Measurements from ENCODE around the gene PTPRD. TPM values are rescaled to one million over a fixed set of nuclear protein-coding genes. Genes with fewer than 3 reads are reported as not detected.

PTPRD gene
- total RNA-seq, 4 donors from 2014 or later = 0.72 to 8.0 (median 3.0) TPM

GRCh38 chr9:8555762-8556500, 2056.9 kb downstream of the PTPRD start:
- H3K4me3 ChIP-seq (ENCODE audit: low read depth, poor library complexity, severe bottlenecking) = no peak overlapping the region
- no peak for DNase-seq (ENCODE audit: low spot score in 2 of 2)
- WGBS, 2 donors = 56 to 57% methylated on average over 4 of the region's 4 CpGs
- intact Hi-C loops (cut with DNase I; ENCODE audit: low total_unique reads) = no loop called here
- TF ChIP-seq POLR2A (IDR thresholded peaks at IDR 0.05) = no peak
- TF ChIP-seq CTCF (IDR thresholded peaks at IDR 0.05) = no peak

- intact Hi-C loops (cut with DNase I; ENCODE audit: low total_unique reads) = no loop called here
- DNase-seq (ENCODE audit: low spot score in 2 of 2) = no peak
- H3K4me3 ChIP-seq (ENCODE audit: low read depth, poor library complexity, severe bottlenecking) = no peak overlapping the region
- TF ChIP-seq POLR2A (IDR thresholded peaks at IDR 0.05) = no peak
- no peak for TF ChIP-seq CTCF (IDR thresholded peaks at IDR 0.05)
- 68 to 85% methylated on average over 4 of the region's 4 CpGs for WGBS, 2 donors
These were observed 2059.4 kb downstream of the PTPRD start for GRCh38 chr9:8553444-8553843.

GRCh38 chr9:8552732-8553131, 2060.1 kb downstream of the PTPRD start:
- intact Hi-C loops (cut with DNase I; ENCODE audit: low total_unique reads) = no loop called here
- 86 to 88% methylated on average over 3 of the region's 3 CpGs for WGBS, 2 donors
- no peak overlapping the region for H3K4me3 ChIP-seq (ENCODE audit: low read depth, poor library complexity, severe bottlenecking)
- no peak for TF ChIP-seq POLR2A (IDR thresholded peaks at IDR 0.05)
- TF ChIP-seq CTCF (IDR thresholded peaks at IDR 0.05) = no peak
- no peak for DNase-seq (ENCODE audit: low spot score in 2 of 2)

- TF ChIP-seq CTCF (IDR thresholded peaks at IDR 0.05) (no peak), POLR2A (IDR thresholded peaks at IDR 0.05) (no peak)
- 64 to 77% methylated on average over 1 of the region's 1 CpG for WGBS, 2 donors
- DNase-seq (ENCODE audit: low spot score in 2 of 2) = no peak
- no peak overlapping the region for H3K4me3 ChIP-seq (ENCODE audit: low read depth, poor library complexity, severe bottlenecking)
- intact Hi-C loops (cut with DNase I; ENCODE audit: low total_unique reads) = no loop called here
These were observed 2063.6 kb downstream of the PTPRD start for GRCh38 chr9:8549214-8549613.

GRCh38 chr9:8543219-8543618, 2069.6 kb downstream of the PTPRD start:
- no peak overlapping the region for H3K4me3 ChIP-seq (ENCODE audit: low read depth, poor library complexity, severe bottlenecking)
- intact Hi-C loops (cut with DNase I; ENCODE audit: low total_unique reads) = no loop called here
- WGBS, 2 donors = 44 to 53% methylated on average over 2 of the region's 2 CpGs
- TF ChIP-seq CTCF (IDR thresholded peaks at IDR 0.05) (no peak), POLR2A (IDR thresholded peaks at IDR 0.05) (no peak)
- DNase-seq (ENCODE audit: low spot score in 2 of 2) = no peak

- TF ChIP-seq POLR2A (IDR thresholded peaks at IDR 0.05) (no peak), CTCF (IDR thresholded peaks at IDR 0.05) (no peak)
- no peak for DNase-seq (ENCODE audit: low spot score in 2 of 2)
- intact Hi-C loops (cut with DNase I; ENCODE audit: low total_unique reads) = no loop called here
- 59 to 74% methylated on average over 4 of the region's 4 CpGs for WGBS, 2 donors
- no peak overlapping the region for H3K4me3 ChIP-seq (ENCODE audit: low read depth, poor library complexity, severe bottlenecking)
These were observed 2070.3 kb downstream of the PTPRD start for GRCh38 chr9:8542537-8542936.
